ENCODE results near the gene ENDOV.

Gene ENDOV

GRCh38 chr17:80472996-80473395, 58.0 kb downstream of the ENDOV start:
- no peak for DNase-seq

DNA sequence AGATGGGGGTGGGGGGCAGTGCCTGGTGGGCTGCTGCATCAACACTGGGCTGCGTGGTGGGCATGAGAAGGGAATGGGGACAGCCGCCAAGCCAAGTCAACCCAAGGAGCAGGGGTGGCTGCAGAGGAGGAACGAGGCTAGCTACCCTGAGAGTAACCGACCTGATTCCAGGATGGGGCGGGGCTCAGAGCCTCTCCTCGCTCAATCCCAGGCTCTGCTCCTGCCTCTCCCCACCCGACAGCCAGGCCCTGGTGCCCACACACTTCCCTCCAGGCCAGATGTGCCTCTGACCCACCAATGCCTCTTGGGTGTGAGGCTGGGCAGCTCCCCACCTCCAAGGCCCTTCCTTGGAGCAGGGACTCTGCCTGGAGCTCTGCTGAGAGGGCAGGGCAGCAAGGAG, 58.7 kb downstream of the ENDOV start:
- no peak for DNase-seq

GRCh38 chr17:80474231-80474960, 59.4 kb downstream of the ENDOV start:
- DNase-seq: no peak

- no peak for DNase-seq
These were observed 60.3 kb downstream of the ENDOV start for GRCh38 chr17:80474961-80475909.

DNA sequence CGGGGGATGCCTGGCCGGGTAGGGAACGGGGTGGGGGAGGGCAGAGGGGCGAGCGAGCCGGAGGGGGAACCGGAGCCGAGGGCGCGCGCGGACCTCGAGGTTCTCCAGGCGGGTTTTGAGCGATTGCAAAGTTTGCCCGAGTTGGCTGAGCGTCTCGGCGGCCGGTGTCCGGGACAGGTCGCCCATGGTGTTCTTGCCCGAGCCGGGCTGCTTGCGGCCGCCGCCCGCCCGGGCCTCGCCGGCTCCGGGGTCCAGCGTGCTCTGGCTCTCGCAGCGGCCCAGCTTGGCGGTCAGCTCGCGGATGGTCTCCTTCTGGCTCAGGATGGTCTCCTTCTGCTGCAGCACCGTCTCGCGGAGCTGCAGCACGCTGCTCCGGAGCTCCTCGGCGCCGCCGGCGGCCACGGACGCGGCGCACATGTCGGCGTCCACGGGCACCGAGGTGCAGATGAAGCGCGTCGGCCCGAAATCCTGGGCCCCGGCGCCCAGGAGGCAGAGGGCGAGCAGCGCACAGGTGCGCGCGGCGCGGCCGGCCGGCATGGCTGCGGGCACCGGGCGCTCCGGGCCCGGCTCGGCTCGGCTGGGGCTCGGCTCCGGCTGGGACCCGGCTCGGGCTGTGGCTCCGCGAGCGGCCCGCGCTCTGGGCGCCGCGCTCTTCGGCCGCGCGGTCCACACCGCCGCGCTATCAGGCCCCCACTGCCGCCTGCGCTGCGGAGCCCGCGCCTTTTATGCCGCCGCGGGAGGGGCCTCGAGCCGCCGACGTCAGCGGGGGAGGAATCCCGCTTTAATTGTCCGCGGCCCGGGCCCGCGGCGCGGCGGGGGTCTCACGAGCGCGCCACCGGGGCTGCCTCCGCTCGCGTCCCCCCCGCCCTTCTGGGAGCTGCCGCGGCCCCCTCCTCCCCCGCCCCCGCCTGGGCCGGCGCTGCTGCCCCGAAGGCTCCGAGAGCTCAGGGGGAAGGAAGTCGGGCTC, 61.2 kb downstream of the ENDOV start, which contains the start of gene NPTX1:
NPTX1 (minus strand) TSS at position 698 of the 967 bp plus-strand sequence; CDS start at position 537, 161 bp downstream.
- no peak for DNase-seq

DNA sequence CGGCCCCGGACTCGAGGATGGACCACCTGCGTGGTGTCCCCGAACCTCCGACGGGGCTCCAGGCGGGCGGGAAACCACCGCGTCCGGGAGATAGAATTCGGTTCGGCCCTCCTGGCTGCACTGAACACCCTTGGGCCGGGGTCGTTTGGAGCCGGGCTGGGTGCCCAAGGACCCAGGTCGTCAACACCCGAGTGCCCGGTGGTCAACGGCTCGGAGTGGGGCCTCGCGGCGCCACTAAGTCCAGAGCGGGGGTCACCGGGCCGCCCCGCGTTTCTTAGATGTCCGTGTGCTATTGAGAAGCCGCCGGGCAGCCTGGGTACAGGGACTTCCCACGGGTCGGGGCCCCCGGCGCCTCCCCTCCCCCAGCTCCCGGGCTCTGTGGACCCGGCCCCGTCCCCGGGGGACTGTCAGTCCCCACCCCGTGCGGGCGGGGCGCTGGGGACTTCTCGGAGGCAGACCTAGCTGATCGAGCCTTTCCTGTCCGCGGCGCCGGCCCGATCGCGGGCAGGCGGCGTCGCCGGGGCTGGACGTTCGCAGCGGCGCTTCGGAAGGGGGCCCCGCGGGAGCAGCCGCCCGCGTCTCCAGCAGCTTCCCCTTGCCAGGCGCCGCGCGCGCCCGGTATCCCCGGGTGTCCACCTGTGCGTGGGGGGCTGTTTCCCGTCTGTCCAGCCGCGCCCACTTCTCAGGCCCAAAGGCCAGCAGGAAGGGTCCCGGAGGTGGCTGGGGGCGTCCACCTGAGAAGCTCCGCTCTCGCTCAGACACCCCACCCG, 62.1 kb downstream of the ENDOV start:
- DNase-seq: peak; percentile 26

GRCh38 chr17:80477647-80478478, 62.9 kb downstream of the ENDOV start:
- peak; percentile 68 for DNase-seq

GRCh38 chr17:80478487-80479245, 63.7 kb downstream of the ENDOV start:
- no peak for DNase-seq

GRCh38 chr17:80479246-80479566, 64.2 kb downstream of the ENDOV start:
- DNase-seq: no peak

GRCh38 chr17:80480248-80480647, 65.3 kb downstream of the ENDOV start:
- no peak for DNase-seq

- peak; percentile 56 for DNase-seq
These were observed 66.5 kb downstream of the ENDOV start for GRCh38 chr17:80481284-80482057.

GRCh38 chr17:80482058-80482318, 67.0 kb downstream of the ENDOV start:
- DNase-seq: no peak

DNA sequence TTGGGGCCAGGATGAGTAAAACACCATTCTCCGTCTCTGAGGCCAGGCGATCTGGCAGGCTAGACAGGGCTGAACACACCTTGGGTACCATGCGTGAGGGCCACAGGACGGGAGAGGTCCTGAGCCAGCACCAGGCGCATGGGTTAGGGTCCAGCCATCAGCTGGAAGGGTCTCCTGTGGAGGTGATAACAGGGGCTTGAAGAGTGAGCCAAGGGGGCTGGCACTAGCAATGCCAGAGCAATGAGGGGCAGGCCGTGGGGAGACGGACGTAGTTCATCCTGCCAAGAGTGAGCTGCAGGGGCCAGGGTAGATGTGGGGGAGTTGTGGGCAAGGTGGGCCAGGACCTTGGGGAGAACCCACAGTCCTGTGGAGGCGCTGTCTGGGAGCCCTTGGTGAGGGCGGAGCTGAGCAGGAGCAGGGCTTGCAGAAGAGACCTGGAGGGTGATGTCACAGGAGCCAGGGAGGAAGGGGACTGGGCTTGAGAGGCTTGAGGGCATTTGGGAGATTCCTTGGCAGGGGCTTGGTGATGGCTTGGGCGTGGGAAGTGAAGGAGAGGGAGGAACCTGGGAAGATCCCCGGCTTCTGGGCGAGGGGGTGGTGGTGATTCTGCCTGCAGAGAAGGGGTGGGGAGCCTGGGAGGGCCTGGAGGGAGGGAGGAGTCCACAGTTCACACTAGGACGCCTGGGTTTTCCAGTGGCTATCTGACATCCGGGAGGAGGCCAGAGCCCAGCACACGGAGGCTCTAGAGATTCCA, 67.8 kb downstream of the ENDOV start:
- no peak for DNase-seq

- peak; percentile 95 for DNase-seq
These were observed 70.9 kb downstream of the ENDOV start for GRCh38 chr17:80485846-80486245.

DNA sequence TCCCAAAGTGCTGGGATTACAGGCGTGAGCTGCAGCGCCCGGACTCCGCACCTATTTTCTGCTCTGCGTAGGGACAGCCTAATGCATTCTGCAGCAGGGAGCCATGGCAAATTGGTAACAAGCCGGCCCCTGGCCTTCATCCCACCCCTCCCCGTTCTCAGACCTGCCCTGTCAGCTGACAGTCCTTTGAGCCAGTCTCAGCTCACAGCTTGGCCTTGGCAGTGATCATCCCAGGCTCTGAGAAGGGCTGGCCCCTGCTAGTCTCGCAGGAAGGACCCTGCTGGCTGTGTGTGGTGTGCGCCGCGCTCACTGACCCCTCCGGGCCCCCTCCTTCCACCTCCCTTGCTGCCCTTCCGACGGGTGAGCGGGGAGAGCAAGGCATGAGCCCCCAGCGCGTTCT, 71.7 kb downstream of the ENDOV start:
- no peak for DNase-seq

DNA sequence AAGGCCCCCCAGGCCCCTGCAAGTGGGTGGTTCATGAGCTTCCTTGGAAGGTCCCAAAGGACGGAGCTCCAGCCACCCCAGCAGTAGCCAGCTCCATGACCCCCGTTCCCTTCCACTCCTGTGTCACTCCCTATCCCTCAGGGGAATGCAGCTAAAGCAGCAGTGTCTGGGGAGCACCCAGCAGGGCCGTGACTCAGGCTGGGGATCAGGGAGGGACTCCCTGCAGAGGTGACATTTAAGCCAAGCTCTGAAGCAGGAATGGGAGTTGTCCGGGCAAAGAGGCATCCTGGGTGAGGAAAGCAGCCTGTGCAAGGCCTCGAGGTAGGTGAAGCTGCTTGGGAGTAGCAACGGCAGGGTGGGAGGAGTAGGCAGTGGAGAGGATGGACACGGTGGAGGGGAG, 72.5 kb downstream of the ENDOV start:
- DNase-seq: no peak

Measured in NCI-H1436 (cell line).